Measurements from ENCODE around the gene SOX2. TPM values are rescaled to one million over a fixed set of nuclear protein-coding genes. Genes with fewer than 3 reads are reported as not detected.

The SOX2 gene
- total RNA-seq, 4 donors from 2014 or later = 21.3 to 54.8 (median 43.5) TPM

GRCh38 chr3:181694805-181695660, 16.7 kb upstream of the SOX2 start:
- H3K4me1 ChIP-seq = peaks cover 6 to 21% (median 13%) of the 10 kb centered on the region in 3 donors
- H3K4me3 ChIP-seq = peak overlapping the region; percentile 49 to 66 (median 54)
- peak overlapping the region; percentile 22 to 64 (median 58) for H3K27ac ChIP-seq
- H3K9me3 ChIP-seq = no peaks in the 10 kb centered on the region
- WGBS, 2 donors = 68% methylated on average over 8 of the region's 53 CpGs; no CpG with 5 or more reads in 1 of the 2 donors
- TF ChIP-seq, protein P1, sequence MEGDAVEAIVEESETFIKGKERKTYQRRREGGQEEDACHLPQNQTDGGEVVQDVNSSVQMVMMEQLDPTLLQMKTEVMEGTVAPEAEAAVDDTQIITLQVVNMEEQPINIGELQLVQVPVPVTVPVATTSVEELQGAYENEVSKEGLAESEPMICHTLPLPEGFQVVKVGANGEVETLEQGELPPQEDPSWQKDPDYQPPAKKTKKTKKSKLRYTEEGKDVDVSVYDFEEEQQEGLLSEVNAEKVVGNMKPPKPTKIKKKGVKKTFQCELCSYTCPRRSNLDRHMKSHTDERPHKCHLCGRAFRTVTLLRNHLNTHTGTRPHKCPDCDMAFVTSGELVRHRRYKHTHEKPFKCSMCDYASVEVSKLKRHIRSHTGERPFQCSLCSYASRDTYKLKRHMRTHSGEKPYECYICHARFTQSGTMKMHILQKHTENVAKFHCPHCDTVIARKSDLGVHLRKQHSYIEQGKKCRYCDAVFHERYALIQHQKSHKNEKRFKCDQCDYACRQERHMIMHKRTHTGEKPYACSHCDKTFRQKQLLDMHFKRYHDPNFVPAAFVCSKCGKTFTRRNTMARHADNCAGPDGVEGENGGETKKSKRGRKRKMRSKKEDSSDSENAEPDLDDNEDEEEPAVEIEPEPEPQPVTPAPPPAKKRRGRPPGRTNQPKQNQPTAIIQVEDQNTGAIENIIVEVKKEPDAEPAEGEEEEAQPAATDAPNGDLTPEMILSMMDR (IDR thresholded peaks at IDR 0.05) = peak in 1 of 6 experiments; percentile 27
- TF ChIP-seq POLR2A (IDR thresholded peaks at IDR 0.05) = no peak
- no peaks in the 10 kb centered on the region for H3K36me3 ChIP-seq
- no peak for DNase-seq
- intact Hi-C loops (cut with DNase I) = no loop called here
- H3K27me3 ChIP-seq = peaks cover 0 to 54% (median 3%) of the 10 kb centered on the region in 4 donors

DNA sequence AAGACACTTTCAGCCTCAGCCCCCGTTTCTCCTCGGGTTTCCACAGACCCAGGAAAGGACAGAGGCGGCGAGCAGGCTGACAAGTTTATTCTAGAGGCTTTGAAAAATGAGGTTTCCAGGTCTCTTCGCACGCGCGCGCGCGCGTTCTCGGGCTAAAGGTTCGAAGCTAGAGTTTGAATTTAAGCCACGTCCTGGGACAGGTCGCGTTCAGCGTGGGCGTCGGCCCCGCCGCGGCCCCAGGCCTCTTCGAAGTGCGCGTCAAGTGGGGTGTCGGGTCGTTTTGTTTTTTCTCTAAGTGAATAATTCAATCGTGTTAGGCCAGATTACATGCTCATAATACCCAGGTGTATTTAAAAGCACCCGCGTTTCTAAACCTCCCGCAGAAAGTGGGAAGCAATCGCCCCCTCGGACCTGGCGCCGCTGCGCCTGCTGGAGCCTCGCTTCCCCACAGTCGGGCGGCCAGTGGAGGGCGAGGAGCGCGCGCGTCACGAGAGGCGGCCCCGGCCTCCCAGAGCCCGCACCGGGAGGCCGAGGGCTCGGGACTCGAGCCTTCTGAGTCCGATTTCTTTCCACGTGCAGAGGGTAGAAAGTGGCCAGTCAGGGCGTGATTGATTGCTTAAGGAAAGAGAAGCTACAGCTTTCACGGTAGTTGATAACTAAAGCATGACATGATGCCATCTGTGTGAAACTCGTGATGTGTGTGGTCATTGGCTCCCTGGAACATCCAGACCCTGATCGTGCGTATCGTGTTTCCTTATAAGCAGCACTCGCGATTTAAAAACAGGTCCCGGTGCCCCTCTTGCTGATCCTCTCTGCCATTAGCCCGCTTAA, 15.8 kb upstream of the SOX2 start:
- H3K27ac ChIP-seq = peak overlapping the region; percentile 22 to 64 (median 58)
- H3K36me3 ChIP-seq = no peaks in the 10 kb centered on the region
- no peaks in the 10 kb centered on the region for H3K9me3 ChIP-seq
- H3K27me3 ChIP-seq = peaks cover 0 to 62% (median 3%) of the 10 kb centered on the region in 4 donors
- H3K4me3 ChIP-seq = peak overlapping the region; percentile 49 to 66 (median 54)
- intact Hi-C loops (cut with DNase I) = no loop called here
- 7 to 10% methylated on average over 23 to 32 of the region's 65 CpGs for WGBS, 2 donors
- DNase-seq = no peak
- peaks cover 9 to 30% (median 13%) of the 10 kb centered on the region in 3 donors for H3K4me1 ChIP-seq
- TF ChIP-seq, protein P1 (IDR thresholded peaks at IDR 0.05) = no peak
- no peak for TF ChIP-seq POLR2A (IDR thresholded peaks at IDR 0.05)

- no peak for DNase-seq
- Histone ChIP-seq H3K9me3 (no peaks in the 10 kb centered on the region), H3K27me3 (peaks cover 0 to 71% (median 3%) of the 10 kb centered on the region in 4 donors), H3K4me3 (peak overlapping the region in 1 of 4 donors; percentile 66), H3K27ac (no peak overlapping the region), H3K36me3 (no peaks in the 10 kb centered on the region), H3K4me1 (peaks cover 11 to 37% (median 13%) of the 10 kb centered on the region in 3 donors)
- WGBS, 2 donors = 32 to 58% methylated on average over 7 to 11 of the region's 11 CpGs
- intact Hi-C loops (cut with DNase I) = no loop called here
- no peak for TF ChIP-seq POLR2A (IDR thresholded peaks at IDR 0.05)
- TF ChIP-seq, protein P1 (IDR thresholded peaks at IDR 0.05) = no peak
Measured at GRCh38 chr3:181696626-181697230, 15.0 kb upstream of the SOX2 start.

DNA sequence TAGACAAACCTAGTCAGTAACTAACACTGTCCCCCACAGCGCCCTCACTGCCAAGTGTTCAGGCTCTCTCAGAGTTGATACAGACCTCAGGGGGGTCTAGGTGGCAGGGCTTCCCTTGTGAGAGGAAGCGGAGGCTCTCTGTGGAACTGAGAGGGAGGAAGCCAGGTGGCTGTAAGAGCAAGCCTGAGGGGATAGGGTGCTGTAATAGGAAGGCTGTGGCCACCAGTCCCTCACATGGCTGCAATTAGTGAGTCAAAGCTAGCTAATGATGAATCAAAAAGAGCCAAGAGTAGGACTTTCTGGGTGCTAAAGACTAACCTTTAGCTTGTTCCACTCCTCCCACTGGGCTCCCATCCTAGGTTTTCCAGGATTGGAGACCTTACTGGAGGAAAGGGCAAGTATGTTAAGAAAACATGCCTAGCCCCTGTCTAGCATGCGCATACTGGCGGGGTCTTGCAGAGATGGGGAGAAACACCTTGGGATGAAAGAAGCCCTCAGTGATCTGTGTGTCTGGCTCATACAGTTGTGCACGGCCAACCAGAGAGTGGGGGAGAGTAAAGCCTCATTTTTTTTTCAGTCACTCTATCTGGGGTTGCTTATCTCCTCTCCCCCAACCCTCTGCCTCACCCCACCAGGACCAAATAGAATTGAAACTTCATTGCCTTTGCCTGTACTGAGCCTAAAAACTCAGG, 13.3 kb upstream of the SOX2 start:
- no peak for DNase-seq
- WGBS, 2 donors = 66 to 84% methylated on average over 5 of the region's 5 CpGs
- no peak for TF ChIP-seq POLR2A (IDR thresholded peaks at IDR 0.05)
- TF ChIP-seq, protein P1 (IDR thresholded peaks at IDR 0.05) = no peak
- Histone ChIP-seq H3K4me3 (no peak overlapping the region), H3K4me1 (peaks cover 13 to 47% (median 16%) of the 10 kb centered on the region in 3 donors), H3K27me3 (peaks cover 0 to 88% (median 10%) of the 10 kb centered on the region in 4 donors), H3K27ac (no peak overlapping the region), H3K36me3 (no peaks in the 10 kb centered on the region), H3K9me3 (no peaks in the 10 kb centered on the region)
- intact Hi-C loops (cut with DNase I) = no loop called here

Data from esophagus squamous epithelium (tissue), 5 donors.